Endometrial microvascular endothelial cells (primary cell): Measurements from ENCODE around the gene LPAR1. TPM values are rescaled to one million over a fixed set of nuclear protein-coding genes. Genes with fewer than 3 reads are reported as not detected.

Experiments used
- in situ Hi-C: cut with HindIII; loops from 2 replicates; pipeline ENCODE4 v1.10.0; 2017; ENCODE audit warnings: low sequenced_read_pairs, low pct_unique_long_range_greater_than_20kb; ENCODE audit errors: inconsistent ontology term
- total RNA-seq: library from RNA; depleted of rRNA; stranded (reverse); fragments of >200 nt; gene quantifications from one replicate; pipeline ENCODE4 v1.2.3, GENCODE V29; 2015; ENCODE audit errors: inconsistent ontology term

The LPAR1 gene
- total RNA-seq, 1 donor from 2014 or later = 0.09 TPM

GRCh38 chr9:110936719-110937452, 101.4 kb downstream of the LPAR1 start:
- in situ Hi-C loops = no loop called here

DNA sequence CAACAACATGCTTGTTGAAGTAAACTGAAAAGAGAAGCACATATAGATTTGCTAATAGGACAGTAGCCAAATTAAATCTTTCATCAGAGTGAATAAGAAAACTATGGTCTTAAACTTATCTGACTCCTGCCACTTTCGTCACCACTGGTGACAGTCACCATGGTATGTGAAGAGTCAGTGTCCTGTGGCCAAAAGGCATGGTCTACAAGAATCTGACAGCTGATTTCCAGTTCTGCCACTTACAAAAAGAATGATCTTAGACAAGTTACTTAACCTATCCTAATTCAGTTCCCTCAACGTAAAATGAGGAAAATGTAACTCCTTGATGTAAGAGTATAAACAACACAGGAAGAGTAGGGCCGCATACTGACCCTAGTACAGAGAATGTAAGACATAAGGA, 102.0 kb downstream of the LPAR1 start:
- in situ Hi-C loops = no loop called here

GRCh38 chr9:110935829-110936228, 102.4 kb downstream of the LPAR1 start:
- in situ Hi-C loops = no loop called here

- in situ Hi-C loops = no loop called here
Observed at GRCh38 chr9:110933350-110934001, 104.8 kb downstream of the LPAR1 start.

- in situ Hi-C loops = no loop called here
Observed at GRCh38 chr9:110932863-110933262, 105.4 kb downstream of the LPAR1 start.

DNA sequence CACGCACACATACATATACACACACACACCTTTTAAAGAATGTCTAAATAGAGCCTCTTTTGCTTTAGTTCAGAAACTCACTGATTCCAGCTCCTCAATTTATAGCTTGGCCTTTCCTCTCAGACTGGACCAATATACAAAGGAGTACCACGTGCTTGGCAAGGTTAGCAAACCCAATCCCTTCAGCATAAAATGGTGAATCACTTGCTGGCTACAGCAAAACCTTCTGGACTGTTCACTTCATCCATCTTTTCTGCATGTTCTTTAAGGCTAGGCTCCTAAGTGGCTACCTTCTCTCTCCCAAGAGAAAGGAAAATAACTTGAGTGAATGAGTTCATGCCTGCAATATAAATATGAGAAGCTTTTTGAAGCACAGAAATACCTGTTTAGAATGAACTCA, 109.7 kb downstream of the LPAR1 start:
- in situ Hi-C loops = no loop called here

GRCh38 chr9:110926828-110927487, 111.3 kb downstream of the LPAR1 start:
- in situ Hi-C loops = no loop called here

DNA sequence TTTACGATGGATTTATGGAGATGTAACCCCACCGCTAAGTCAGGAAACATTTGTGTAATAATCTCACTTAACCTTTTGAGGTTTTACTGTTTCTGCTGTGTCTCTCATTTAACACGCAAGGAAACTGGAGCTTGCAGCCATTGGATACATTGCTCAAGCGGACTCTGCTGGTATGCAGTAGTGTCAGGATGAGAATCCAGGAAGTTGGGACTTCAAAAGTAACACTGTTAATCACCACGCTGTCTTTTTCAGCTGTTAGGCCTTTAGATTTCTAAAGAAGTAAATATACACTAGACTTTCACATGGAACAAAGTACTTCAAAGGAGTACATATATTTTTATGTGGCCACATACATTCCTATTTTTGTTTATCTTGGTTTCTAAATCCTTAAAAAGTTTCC, 114.7 kb downstream of the LPAR1 start:
- in situ Hi-C loops = no loop called here

DNA sequence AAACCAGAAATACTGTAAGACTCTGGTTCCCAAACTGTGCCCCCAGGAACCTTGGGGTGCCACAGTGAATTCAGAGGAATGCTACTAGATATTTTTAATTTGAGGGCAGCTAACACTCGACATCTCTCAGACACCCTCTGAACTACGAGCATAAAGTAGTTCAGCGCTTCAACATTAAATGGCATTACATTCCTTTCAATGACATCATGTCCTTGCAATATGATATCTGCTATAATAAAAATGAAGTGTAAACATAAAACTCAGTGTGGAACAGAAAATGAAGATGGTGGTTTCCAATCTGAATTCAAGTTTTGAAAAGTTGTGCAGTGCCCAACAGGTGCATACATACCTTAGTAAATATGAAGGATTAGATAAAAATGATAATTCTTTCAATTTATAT, 116.1 kb downstream of the LPAR1 start:
- in situ Hi-C loops = no loop called here

- in situ Hi-C loops = no loop called here
Observed at GRCh38 chr9:110921705-110922104, 116.6 kb downstream of the LPAR1 start.

- in situ Hi-C loops = no loop called here
Observed at GRCh38 chr9:110919609-110920008, 118.7 kb downstream of the LPAR1 start.

DNA sequence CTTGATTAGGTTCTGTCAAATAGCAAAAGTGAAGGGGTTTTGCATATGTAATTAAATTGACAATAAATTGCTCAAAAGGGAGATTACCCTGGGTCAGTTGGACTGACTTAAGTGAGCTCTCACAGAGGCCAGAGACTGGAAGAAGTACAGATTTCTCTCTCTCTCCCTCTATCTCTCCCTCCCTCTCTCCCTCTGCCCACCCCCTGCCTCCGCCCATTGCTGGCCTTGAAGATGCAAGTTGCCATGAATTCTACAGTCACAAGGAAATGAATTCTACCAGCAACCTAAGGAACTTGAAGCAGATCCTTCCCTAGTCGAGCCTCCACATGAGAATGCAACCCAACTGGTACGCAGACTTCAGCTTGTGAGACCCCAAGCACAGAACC, 119.2 kb downstream of the LPAR1 start:
- in situ Hi-C loops = no loop called here

- in situ Hi-C loops = no loop called here
Observed at GRCh38 chr9:110918316-110919049, 119.8 kb downstream of the LPAR1 start.

DNA sequence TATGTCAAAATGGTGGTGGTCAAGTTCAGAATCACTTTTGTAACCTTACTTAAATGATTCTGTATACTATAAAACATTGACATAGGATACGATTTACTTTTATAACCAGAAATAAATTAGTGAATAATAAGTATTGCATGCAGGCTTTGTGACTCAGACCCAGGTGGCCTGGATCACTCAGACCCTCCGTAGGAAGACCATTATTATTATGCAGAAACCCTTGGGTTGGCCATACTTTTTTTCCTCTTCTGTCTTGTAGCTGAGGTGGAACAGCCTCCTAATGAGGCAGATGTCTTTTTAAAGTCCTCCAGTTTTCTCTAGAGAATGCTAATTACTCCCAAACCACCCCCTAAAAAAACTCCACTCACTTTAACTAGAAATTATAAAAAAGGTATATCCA, 121.9 kb downstream of the LPAR1 start:
- in situ Hi-C loops = no loop called here

DNA sequence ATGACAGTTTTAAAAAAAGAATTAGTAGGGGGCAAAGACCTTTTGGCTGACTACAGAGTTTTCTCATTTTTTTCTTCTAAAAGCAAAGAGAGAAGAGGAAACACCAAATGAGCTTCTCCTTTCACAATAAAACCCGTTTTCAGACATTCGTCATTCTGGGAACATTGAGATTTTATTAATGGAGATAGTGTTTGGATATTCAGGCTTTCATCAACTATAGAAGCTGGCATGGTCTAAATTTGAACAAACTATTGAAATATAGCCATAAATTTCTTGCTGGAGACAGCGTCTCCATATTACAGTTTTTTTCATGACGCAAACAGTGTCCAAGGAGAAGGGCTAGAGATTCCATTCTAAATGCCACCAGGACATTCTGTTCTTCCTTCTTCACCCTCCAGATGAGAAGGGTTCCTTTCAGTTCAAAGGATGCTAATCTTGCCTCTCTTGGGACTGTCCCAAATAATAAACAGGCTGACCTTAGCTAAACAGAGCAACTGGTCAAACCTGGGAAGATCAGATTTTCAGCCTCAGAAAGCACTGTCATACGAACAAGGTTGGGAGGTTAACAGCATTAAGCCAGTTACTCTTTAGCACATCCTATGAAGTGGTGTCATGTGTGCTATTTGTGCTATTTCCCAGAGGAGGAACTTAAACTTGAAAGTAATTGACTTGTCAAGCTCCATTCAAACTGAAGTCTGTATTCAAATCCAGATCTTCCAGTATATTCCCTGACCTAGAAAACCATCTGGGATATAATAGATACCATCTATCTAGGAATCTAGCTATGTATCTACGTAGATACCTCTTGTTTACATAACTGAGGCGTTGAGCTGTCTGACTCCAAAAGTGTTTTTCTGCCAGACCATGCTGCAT, 125.6 kb downstream of the LPAR1 start:
- in situ Hi-C loops = no loop called here

- in situ Hi-C loops = no loop called here
Observed at GRCh38 chr9:110911659-110912418, 126.4 kb downstream of the LPAR1 start.

GRCh38 chr9:110908894-110909293, 129.4 kb downstream of the LPAR1 start:
- in situ Hi-C loops = no loop called here

DNA sequence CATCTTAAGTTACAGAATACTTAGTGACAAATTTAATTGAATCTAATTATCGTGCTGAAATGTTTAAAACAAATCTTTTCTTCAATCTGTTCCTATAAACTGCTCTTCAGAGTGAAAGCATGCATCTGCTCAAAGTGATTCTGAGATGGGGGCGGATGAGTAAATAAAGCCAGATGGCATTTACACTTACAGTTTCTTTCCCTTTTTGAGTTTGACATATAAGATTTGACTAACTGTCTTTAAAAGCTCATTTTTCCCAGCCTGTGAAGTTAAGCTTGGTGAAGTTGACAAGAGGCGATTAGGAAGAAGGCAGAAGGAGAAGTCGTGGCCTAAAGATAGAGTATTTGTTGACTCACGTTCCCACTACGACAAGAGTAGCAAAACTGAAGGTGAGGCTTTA, 137.4 kb downstream of the LPAR1 start:
- in situ Hi-C loops = no loop called here
